Measurements from ENCODE around the gene ARPC2. TPM values are rescaled to one million over a fixed set of nuclear protein-coding genes. Genes with fewer than 3 reads are reported as not detected.

Gene ARPC2
- total and polyA plus RNA-seq, 2 of the 13 experiments (the other 11 are each of a cell fraction or from before 2014, with no cell fraction given), result 168 to 303 TPM

DNA sequence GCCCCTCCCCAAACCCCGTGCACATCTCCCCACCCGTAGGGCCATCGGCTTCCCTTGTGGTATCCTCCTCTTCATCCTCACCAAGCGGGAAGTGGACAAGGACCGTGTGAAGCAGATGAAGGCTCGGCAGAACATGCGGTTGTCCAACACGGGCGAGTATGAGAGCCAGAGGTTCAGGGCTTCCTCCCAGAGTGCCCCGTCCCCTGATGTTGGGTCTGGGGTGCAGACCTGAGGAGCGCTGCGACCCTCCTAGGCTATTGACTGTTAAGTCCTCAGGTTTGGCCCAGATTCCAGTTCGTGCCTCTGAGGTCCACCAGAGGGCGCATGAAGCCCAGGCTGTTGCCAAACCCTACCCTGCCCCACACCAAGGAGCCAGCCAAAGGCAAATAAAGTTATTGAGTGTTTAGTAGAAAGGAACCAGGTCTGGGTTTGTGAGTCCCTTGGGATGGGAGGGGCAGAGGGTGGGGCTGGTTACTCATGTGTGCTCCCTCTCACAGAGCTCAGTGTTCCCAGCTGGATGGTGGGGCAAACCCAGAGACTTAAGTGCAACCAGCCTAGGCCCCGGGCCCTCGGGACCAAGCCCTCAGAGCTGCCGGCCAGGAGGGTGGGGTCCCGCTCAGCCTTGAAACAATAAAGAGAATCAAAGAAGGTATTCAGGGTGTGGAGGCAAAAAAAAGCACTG is 55.7 kb downstream of the ARPC2 start (continued):
- TF ChIP-seq, protein P1, sequence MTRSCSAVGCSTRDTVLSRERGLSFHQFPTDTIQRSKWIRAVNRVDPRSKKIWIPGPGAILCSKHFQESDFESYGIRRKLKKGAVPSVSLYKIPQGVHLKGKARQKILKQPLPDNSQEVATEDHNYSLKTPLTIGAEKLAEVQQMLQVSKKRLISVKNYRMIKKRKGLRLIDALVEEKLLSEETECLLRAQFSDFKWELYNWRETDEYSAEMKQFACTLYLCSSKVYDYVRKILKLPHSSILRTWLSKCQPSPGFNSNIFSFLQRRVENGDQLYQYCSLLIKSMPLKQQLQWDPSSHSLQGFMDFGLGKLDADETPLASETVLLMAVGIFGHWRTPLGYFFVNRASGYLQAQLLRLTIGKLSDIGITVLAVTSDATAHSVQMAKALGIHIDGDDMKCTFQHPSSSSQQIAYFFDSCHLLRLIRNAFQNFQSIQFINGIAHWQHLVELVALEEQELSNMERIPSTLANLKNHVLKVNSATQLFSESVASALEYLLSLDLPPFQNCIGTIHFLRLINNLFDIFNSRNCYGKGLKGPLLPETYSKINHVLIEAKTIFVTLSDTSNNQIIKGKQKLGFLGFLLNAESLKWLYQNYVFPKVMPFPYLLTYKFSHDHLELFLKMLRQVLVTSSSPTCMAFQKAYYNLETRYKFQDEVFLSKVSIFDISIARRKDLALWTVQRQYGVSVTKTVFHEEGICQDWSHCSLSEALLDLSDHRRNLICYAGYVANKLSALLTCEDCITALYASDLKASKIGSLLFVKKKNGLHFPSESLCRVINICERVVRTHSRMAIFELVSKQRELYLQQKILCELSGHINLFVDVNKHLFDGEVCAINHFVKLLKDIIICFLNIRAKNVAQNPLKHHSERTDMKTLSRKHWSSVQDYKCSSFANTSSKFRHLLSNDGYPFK (CRISPR knock-in tag; IDR thresholded peaks at IDR 0.05; ENCODE audit: borderline replicate concordance), result peak; percentile 57; the same call in 1 of the 2 replicates
- TF ChIP-seq ZSCAN31 (CRISPR knock-in tag; IDR thresholded peaks at IDR 0.05; ENCODE audit: low read depth) (0 out of 2 replicates have a peak, but pooled peaks have one; percentile 48), KDM2A (CRISPR knock-in tag; IDR thresholded peaks at IDR 0.05; ENCODE audit: borderline replicate concordance, low read depth) (peak; percentile 82; the same call in 1 of the 2 replicates), PPARG (CRISPR knock-in tag; conservative IDR thresholded peaks at IDR 0.05) (0 out of 2 replicates have a peak, but pooled peaks have one; percentile 24), ZNF792 (CRISPR knock-in tag; IDR thresholded peaks at IDR 0.05) (0 out of 2 replicates have a peak, but pooled peaks have one; percentile 35), IRF2 (CRISPR knock-in tag; IDR thresholded peaks at IDR 0.05) (0 out of 2 replicates have a peak, but pooled peaks have one; percentile 38), KDM3A (CRISPR knock-in tag; IDR thresholded peaks at IDR 0.05; ENCODE audit: low read depth) (peak; percentile 78; the same call in 1 of the 2 replicates), HNF4G (IDR thresholded peaks at IDR 0.05; ENCODE audit: borderline replicate concordance, low read depth, low read length) (no peak), HNF4G (CRISPR knock-in tag; IDR thresholded peaks at IDR 0.05; ENCODE audit: borderline replicate concordance, low read depth) (no peak), NFKB2 (CRISPR knock-in tag; IDR thresholded peaks at IDR 0.05; ENCODE audit: borderline replicate concordance) (peak; percentile 34; the same call in 1 of the 2 replicates), ZFP90 (CRISPR knock-in tag; IDR thresholded peaks at IDR 0.05; ENCODE audit: borderline replicate concordance) (peak; percentile 88; the same call in 1 of the 2 replicates), ZNF160 (CRISPR knock-in tag; IDR thresholded peaks at IDR 0.05) (no peak), ZNF557 (CRISPR knock-in tag; IDR thresholded peaks at IDR 0.05) (peak; percentile 23; the same call in 1 of the 2 replicates), AGO1 (IDR thresholded peaks at IDR 0.05; ENCODE audit: low read depth, low read length, poor library complexity, severe bottlenecking) (peak; percentile 44)
- TF ChIP-seq, protein P2, sequence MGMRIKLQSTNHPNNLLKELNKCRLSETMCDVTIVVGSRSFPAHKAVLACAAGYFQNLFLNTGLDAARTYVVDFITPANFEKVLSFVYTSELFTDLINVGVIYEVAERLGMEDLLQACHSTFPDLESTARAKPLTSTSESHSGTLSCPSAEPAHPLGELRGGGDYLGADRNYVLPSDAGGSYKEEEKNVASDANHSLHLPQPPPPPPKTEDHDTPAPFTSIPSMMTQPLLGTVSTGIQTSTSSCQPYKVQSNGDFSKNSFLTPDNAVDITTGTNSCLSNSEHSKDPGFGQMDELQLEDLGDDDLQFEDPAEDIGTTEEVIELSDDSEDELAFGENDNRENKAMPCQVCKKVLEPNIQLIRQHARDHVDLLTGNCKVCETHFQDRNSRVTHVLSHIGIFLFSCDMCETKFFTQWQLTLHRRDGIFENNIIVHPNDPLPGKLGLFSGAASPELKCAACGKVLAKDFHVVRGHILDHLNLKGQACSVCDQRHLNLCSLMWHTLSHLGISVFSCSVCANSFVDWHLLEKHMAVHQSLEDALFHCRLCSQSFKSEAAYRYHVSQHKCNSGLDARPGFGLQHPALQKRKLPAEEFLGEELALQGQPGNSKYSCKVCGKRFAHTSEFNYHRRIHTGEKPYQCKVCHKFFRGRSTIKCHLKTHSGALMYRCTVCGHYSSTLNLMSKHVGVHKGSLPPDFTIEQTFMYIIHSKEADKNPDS (CRISPR knock-in tag; IDR thresholded peaks at IDR 0.05), result no peak
- TF ChIP-seq, protein P3, sequence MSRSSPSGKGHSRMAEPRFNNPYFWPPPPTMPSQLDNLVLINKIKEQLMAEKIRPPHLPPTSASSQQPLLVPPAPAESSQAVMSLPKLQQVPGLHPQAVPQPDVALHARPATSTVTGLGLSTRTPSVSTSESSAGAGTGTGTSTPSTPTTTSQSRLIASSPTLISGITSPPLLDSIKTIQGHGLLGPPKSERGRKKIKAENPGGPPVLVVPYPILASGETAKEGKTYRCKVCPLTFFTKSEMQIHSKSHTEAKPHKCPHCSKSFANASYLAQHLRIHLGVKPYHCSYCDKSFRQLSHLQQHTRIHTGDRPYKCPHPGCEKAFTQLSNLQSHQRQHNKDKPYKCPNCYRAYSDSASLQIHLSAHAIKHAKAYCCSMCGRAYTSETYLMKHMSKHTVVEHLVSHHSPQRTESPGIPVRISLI (CRISPR knock-in tag; IDR thresholded peaks at IDR 0.05; ENCODE audit: borderline replicate concordance), result no peak; the same call in 1 of the 2 replicates
- TF ChIP-seq, protein P4, sequence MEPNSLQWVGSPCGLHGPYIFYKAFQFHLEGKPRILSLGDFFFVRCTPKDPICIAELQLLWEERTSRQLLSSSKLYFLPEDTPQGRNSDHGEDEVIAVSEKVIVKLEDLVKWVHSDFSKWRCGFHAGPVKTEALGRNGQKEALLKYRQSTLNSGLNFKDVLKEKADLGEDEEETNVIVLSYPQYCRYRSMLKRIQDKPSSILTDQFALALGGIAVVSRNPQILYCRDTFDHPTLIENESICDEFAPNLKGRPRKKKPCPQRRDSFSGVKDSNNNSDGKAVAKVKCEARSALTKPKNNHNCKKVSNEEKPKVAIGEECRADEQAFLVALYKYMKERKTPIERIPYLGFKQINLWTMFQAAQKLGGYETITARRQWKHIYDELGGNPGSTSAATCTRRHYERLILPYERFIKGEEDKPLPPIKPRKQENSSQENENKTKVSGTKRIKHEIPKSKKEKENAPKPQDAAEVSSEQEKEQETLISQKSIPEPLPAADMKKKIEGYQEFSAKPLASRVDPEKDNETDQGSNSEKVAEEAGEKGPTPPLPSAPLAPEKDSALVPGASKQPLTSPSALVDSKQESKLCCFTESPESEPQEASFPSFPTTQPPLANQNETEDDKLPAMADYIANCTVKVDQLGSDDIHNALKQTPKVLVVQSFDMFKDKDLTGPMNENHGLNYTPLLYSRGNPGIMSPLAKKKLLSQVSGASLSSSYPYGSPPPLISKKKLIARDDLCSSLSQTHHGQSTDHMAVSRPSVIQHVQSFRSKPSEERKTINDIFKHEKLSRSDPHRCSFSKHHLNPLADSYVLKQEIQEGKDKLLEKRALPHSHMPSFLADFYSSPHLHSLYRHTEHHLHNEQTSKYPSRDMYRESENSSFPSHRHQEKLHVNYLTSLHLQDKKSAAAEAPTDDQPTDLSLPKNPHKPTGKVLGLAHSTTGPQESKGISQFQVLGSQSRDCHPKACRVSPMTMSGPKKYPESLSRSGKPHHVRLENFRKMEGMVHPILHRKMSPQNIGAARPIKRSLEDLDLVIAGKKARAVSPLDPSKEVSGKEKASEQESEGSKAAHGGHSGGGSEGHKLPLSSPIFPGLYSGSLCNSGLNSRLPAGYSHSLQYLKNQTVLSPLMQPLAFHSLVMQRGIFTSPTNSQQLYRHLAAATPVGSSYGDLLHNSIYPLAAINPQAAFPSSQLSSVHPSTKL (CRISPR knock-in tag; IDR thresholded peaks at IDR 0.05), result no peak
